HepG2 (cell line): ENCODE measurements around the gene TMEM108.

ENCODE experiments used
- BRD4 ChIP-seq: sonication (generic); formaldehyde crosslinking; IDR thresholded peaks from 2 replicates; pipeline ENCODE4 v1.4.0; 2020; ENCODE audit warnings: missing genetic modification reagents
- JUN ChIP-seq: sonication (generic); formaldehyde crosslinking; IDR thresholded peaks from 2 replicates; pipeline ENCODE4 v1.4.0; 2020; ENCODE audit warnings: mild to moderate bottlenecking, missing genetic modification reagents
- SNAPC5 ChIP-seq: sonication (generic); formaldehyde crosslinking; IDR thresholded peaks from 2 replicates; pipeline ENCODE4 v1.8.1; 2023; ENCODE audit warnings: mild to moderate bottlenecking, missing genetic modification reagents, borderline replicate concordance

DNA sequence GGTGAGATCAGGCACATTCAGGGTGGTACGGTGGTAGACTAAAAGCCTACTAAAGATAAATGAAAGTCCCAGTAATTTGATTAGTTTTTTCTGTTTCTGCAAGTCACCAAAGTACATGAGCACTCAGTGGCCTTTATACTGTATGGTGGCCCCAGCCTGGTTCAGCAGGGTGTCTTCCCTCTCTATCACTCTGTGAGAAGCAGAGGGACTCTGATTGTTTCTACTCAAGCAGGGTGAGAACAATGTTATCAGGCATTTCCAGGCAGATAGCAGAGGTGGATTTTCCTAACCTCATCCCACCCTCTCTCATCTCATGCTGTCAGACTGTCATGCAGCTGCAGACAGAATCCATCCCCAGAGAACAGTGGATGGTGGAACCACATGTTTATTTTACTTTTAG lies 290.2 kb downstream of the TMEM108 start:
- no peak for TF ChIP-seq SNAPC5
- no peak for TF ChIP-seq JUN
- TF ChIP-seq BRD4 (CRISPR knock-in tag): no peak
